ENCODE measurements around the gene SLC35F3.

Gene SLC35F3

DNA sequence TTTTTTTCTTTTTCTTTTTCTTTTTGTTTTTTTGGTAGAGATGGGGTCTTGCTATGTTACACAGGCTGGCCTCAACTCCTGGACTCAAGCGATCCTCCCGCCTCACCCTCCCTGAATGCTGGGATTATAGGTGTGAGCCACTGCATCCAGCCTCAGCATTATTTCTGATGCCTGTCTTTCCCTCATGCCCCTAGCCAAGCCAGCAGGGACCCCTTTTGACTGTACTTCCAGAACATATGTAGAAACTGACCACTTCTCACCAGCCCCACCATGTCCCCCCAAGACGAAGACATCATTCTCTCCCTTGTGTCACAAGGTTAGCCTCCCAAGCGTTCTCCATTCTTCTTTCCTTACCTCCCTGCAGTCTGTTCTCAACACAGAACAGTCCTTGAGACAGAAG lies 360.8 kb downstream of the SLC35F3 start:
- DNase-seq, result no peak

DNA sequence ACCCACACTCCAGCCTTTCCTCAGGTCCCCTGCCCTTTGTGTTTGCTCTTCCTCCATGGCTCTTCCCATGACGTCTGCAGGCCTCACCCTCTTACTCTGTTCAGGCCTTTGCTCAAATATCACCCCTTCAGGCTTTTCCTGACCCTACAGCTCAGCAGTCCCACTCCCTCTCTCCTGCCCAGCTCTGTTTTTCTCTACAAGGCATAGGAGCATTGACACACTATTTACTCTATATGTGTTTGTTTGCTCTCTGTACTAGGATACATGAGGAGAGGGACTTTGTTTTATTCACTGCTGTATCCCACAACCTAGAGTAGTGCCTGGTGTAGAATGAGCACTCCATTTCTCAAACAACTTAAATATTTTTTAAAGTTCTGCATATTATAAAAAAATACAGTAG lies 361.4 kb downstream of the SLC35F3 start:
- DNase-seq, result no peak

DNA sequence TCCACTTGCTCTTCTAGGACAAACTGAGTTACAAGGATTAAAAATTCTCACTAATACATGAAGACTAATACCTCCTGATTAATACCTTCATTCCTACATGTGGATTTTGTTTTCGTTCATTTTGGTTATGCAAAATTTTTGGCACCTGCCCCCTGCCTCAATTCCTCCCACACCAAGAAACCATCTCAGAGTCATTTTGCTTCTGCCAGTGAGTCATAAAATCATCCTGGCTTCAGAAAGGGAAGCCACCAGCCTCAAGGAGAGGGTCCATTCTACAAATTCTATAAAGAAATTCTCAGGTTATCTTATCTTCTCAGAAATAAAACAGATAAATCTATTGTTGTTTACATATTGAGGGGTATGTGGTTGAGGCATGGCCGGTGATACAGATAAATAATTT lies 365.6 kb downstream of the SLC35F3 start:
- no peak for DNase-seq

GRCh38 chr1:234270581-234271242 lies 366.2 kb downstream of the SLC35F3 start:
- no peak for DNase-seq

GRCh38 chr1:234271243-234271606 lies 366.7 kb downstream of the SLC35F3 start:
- no peak for DNase-seq

- DNase-seq, result no peak
Measured at GRCh38 chr1:234272656-234273312, 368.3 kb downstream of the SLC35F3 start.

DNA sequence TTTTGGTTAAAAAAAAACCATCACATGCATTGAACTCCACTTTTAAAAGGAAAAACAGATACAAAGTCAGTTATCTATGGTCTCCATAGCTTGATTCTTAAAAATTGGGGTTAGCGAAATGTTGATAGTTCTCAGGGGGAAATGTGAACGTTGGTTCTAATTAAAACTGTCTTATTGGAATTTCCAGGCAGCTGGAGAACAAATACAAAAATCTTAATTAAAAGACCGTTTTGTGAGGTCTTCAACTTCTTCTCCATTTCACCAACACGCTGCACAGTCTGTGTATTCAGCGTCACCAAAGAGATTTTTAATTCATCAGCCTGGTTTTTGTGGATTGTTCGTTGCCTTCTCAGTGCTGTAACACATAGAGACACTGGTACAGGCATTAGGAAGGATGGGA lies 369.5 kb downstream of the SLC35F3 start:
- DNase-seq, result no peak

GRCh38 chr1:234276151-234276788 lies 371.8 kb downstream of the SLC35F3 start:
- no peak for DNase-seq

GRCh38 chr1:234277161-234277868 lies 372.8 kb downstream of the SLC35F3 start:
- DNase-seq, result no peak

GRCh38 chr1:234279021-234279420 lies 374.5 kb downstream of the SLC35F3 start:
- no peak for DNase-seq

DNA sequence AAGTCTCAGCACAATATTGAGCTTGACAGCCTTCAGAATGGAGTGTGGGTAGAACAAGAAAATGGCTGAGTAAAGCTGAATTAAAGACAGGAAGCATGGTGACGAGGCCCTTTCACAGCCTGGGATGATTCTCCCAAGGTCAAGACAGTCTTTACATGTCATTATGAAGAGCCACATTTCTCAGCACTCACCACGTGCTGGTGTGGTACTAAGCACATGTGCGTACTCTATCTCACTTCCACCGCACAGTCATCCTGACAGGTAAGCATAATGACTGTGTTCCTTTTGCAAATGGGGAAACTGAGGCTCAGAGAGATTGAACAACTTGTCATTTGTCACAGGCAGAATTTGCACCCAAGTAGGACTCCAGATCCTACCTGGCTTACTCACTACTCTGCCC lies 376.0 kb downstream of the SLC35F3 start:
- DNase-seq, result no peak

GRCh38 chr1:234281826-234282489 lies 377.5 kb downstream of the SLC35F3 start:
- no peak for DNase-seq

DNA sequence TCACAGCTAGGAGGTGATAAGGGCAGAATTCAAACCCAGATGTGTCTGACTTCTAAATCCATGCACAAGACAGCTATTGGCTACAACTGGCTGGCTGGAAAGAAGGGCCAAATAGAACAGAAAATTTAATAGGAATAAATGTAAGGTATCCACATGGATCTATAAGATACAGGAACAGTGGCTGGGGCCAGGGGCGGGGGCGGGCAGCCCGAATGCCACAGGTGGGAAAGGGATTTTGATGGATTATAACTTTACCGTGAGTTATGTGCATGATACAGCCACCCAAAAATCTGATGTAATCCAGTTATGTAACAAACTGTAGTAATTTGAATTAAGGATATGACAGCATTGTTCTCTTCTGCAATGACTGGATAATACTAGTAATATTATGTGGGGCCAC lies 381.7 kb downstream of the SLC35F3 start:
- no peak for DNase-seq

GRCh38 chr1:234288946-234289345 lies 384.5 kb downstream of the SLC35F3 start:
- DNase-seq, result no peak

DNA sequence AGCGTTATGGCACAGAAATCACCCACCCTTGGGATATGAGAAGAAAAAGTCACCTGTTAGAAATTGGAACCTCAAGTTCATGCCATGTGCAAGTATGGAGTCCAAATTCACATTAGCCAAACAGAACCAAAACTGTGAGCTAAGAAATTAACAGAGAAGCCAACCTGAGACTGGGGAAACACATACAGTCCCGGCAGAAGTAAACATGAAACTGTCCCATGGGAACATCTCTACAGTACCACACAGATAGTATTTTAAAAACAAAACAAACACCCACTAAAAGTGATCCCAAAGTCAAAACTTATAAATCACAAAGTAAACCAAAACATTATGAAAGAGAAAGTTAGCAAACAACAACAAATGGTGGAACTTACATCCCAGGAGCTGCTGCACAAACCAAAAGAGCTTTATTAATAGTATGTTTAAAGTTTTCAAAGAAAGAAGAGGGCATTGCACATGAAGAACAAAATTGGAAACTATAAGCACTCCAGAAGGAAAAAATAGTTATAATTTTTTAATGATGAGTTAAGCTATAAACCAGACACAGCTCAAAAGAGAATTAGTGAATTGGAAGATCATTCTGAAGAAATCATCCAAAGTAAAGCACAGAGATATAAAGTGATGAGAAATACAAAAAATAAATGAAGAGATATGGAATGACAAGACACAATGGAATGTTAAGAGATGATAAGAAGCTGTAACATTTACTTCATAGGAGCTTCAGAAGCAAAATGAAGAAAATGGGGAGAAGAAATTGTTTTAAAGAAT lies 385.2 kb downstream of the SLC35F3 start:
- DNase-seq, result no peak

DNA sequence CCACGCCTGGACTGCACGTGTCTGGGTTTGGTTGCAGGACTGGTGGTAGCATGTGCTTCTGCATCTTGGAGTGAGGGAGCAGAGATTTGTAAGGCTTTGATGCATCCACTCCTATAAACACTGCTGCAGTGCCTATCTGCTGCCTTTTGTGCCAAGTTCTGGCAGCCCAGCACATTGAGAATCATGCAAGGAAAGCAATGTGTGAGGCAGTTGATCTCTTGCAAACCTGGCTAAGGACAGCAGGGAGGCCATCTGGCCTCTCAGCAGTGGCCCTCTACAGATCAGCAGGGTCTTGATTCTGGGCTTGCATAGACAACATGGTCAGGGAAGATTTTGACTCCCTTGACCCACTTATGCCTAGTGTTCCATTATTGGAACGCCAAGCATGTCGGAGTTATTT lies 387.5 kb downstream of the SLC35F3 start:
- DNase-seq, result no peak

GRCh38 chr1:234292548-234292947 lies 388.1 kb downstream of the SLC35F3 start:
- no peak for DNase-seq

- DNase-seq, result no peak
Measured at GRCh38 chr1:234294109-234294817, 389.8 kb downstream of the SLC35F3 start.

- no peak for DNase-seq
Measured at GRCh38 chr1:234295068-234295467, 390.6 kb downstream of the SLC35F3 start.

DNA sequence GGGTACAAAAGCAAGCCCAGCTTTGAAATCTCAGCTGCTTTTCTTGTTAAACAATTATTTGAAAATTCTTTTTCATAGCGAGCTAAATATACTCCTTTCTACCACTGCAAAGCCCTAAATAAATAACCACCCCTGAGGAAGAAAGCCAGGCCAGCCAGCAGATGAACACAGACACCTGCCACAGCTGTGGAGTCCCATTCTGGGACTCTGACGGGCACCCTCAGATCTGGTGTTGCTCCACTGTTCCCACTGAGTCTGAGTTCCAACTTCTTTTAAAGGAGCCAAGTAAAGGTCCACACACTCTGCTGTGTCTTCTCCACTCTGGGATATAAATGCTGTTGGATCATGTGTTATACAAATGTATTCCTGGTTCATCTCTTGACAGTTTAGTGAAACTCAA lies 391.1 kb downstream of the SLC35F3 start:
- no peak for DNase-seq

DNA sequence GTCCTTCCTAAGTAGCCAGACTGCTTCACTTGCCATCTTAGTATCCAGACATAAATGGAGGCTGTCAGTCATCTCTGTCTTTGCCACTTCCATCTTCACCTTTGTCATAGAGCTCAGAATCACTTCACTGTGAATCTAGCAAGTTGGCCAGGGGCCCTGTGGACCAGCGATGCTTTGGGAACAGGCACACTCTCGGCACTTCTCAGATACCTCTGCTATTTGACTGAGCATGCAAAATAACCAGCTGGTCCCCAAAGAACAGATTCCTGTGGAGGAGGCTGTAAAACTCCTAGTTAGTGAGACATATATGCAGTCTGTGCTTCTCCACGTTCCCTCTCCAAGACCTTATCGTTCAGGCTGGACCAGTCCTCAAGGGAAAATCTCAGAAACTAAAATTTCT lies 392.0 kb downstream of the SLC35F3 start:
- DNase-seq, result no peak

GRCh38 chr1:234297668-234298067 lies 393.2 kb downstream of the SLC35F3 start:
- DNase-seq, result no peak

All from CD4-positive, alpha-beta T cell treated with Interleukin-17A for 4 hours (primary cell).